NCI-H146 treated with DMSO at 0.1 percent for 48 hours (cell line): Measurements from ENCODE around the gene TMEM88.
"Not testable (repeated sequence)": the region's sequence is repeated elsewhere in the genome, so short reads cannot be mapped to it uniquely, and the experiment has no call there.

ENCODE experiments used
- DNase-seq: peaks from one replicate; lab custom pipeline; 2025; ENCODE audit not compliant: unreplicated experiment; lab: John Stamatoyannopoulos, UW

The TMEM88 gene, protein sequence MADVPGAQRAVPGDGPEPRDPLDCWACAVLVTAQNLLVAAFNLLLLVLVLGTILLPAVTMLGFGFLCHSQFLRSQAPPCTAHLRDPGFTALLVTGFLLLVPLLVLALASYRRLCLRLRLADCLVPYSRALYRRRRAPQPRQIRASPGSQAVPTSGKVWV

DNA sequence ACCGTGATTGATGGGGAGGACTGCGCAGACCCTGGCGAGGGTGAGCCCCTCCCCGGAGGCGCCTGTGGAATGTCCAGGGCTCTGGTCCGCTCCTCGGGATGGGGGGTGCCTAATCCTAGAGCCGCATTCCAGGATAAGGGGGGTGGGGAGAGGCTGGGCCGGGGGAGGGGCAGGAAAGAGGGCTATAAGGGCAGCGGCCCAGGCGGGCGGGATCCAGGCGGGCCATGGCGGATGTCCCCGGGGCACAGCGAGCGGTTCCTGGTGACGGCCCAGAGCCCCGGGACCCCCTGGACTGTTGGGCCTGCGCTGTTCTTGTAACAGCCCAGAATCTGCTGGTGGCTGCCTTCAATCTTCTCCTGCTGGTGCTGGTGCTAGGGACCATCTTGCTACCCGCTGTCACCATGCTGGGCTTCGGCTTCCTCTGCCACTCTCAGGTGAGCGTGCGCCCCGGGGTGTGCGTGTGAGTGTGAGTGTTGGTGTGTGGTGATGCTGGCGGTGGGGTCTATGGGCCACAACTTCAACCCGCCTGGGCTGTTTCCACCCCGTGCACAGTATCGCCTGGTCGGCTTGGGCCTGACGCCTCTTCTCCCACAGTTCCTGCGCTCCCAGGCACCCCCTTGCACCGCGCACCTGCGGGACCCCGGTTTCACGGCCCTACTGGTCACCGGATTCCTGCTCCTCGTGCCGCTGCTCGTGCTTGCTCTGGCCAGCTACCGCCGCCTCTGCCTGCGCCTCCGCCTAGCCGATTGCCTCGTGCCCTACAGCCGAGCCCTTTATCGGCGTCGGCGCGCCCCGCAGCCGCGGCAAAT is at the start of gene TMEM88:
Gene TMEM88, plus strand, starts transcription at position 216 of the 809 bp plus-strand sequence. Its CDS starts 9 bp downstream, at position 225.
- DNase-seq: no peak

DNA sequence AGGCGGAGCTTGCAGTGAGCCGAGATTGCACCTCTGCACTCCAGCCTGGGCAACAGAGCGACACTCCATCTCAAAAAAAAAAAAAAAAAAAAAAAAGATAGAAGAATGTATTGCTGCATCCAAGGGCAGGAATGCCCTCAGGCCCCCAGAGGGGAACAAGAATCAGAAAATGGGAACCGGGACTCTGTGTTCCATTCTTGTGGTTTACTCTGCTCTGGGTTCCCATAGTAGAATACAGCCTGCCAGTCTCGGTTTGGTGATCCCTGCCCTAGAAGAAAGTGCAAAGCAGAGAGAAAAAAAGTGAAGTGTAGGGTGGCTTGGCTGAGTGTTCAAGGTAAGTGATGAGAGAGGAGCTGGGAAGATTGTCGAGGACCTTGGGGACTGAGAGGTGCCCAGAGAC is 48.3 kb upstream of the TMEM88 start:
- no peak for DNase-seq

DNA sequence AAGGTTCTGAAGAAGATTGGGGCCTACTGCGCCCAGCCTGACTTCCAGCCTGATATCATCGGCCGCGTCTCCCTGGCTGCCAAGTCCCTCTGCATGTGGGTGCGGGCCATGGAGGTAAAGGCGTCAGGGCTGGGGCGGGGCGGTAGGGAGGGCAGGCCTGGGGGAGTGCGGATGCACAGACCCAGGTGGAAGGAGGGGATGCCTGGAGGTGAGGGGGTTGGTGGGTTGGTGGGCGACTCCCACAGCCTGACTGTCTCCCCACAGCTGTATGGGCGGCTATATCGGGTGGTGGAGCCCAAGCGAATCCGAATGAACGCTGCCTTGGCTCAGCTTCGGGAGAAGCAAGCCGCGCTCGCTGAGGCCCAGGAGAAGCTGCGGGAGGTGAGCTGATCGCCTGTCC is 47.7 kb upstream of the TMEM88 start:
- DNase-seq: no peak

DNA sequence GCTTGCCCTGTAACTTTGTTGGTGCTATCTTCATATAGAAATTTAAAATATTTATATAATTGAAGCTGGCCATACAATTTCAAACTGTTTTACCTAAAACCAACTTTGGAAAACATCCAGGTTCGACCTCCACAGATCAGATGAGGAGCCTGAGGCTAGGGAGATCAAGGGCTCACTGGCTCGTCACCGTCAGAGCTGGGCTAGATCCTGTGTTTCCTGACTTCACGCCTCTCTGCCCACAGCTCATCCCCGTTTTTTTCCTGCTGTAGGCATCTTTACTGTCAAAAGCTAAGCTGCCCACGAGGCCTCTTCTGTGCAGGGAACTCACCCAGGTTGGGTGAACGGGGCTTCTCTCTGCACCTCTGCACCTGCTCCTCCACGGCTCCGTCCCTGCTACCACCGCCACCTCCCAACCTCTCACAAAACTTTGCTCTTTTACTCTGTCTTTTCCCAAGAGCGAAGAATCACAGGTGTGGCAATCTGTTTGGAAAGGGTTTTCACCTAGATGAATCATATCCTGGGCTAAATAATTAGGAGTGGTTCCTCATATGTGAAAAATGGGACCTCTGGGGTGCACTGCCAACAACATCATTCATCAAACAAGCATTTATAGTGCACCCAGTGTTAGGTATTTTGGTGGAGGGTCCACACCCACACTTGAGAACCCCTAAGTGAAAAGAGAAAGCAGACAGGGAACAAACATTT is 45.6 kb upstream of the TMEM88 start:
- DNase-seq: no peak

DNA sequence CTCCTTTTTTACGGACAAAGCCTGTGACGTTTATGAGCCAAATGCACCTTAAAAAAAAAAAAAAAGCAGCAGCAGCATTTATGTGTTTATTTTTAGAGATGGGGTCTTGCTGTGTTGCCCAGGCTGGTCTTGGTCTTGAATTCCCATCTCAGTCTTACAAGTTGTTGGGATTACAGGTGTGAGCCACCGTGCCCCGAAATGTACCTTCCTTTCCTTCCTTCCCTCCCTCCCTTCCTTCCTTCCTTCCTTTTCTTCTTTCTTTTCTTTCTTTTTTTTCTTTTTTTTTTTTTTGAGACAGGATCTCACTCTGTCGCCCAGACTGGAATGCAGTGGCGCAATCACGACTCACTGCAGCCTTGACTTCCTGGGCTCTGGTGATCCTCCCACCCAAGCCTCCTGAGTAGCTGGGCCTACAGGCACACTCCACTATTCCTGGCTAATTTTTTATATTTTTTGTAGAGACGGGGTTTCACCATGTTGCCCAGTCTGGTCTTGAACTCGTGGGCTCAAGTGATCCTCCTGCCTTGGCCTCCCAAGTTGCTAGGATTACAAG is 45.0 kb upstream of the TMEM88 start:
- DNase-seq: not testable (repeated sequence)

DNA sequence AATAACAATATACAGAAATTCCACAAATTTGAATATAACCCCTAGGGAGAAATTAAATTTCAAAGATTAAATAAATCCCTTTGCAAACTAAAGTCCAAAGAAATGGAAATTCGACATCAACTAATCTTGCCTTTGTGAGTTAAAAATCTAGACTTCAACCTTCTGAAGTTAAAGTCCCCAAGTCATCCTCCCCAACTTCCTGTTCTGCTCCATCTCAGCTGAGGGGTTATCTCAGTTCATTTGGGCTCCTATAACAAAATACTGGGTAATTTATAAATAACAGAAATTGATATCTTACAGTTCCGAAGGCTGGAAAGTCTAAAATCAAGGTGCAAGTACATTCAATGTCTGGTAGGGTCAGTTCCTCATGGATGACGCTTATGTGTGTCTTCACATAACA is 43.6 kb upstream of the TMEM88 start:
- no peak for DNase-seq

DNA sequence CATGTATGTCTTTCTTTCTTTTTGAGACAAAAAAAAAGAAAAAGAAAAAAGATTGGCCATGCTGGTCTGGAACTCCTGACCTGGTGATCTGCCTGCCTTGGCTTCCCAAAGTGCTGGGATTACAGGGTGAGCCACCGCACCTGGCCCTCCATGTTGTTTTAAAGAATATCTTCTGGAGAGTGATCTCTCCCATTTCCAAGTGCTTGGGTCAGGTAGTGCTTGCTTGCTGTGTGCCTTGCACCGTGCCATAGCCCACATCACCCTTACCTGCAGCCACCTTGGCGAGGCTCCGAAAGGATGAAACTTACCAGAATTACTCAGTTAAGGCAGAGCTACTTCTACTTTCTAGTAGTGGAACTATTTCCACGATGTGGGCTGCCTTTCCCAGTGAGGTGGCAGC is 39.9 kb upstream of the TMEM88 start:
- no peak for DNase-seq

DNA sequence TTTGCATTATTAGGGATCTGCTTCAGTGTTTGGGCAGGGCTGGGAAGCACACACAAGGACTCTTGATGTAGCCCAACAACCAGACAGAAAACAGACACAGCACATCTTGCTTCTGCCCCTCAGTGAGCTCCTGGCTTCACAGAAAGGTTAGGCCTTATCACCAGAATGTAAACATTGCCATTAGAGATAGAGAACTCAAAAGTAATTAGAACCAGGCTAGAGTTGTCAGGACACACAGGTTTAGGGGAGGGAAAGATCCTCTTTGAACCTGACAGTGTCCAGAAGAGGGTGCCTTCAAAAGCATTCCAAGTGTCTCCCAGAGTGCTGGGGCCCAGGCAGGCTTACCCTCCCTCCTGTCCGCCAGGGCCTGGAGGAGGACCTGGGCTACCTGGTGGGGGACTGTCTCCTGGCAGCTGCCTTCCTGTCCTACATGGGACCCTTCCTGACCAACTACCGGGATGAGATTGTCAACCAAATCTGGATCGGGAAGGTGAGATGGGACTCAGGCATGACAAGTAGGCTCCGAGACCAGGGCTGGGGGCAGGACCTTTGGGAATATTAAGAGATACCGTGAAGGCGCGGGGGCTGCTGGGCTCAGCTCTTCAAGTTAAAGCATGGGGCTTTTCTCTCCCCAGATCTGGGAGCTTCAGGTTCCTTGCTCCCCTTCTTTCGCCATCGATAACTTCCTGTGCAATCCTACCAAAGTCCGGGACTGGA is 37.8 kb upstream of the TMEM88 start:
- no peak for DNase-seq

DNA sequence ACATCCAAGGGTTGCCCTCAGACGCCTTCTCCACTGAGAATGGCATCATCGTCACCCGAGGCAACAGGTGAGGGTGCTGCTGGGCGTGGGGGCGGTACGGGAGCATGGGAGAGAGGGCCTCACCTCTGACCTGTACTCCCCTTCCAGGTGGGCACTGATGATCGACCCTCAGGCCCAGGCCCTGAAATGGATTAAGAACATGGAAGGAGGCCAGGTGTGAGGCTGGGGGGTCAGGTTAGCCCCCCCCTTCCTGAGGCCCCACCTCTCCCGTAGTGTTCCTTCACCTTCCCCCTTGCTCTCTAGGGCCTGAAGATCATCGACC is 37.3 kb upstream of the TMEM88 start:
- DNase-seq: no peak

DNA sequence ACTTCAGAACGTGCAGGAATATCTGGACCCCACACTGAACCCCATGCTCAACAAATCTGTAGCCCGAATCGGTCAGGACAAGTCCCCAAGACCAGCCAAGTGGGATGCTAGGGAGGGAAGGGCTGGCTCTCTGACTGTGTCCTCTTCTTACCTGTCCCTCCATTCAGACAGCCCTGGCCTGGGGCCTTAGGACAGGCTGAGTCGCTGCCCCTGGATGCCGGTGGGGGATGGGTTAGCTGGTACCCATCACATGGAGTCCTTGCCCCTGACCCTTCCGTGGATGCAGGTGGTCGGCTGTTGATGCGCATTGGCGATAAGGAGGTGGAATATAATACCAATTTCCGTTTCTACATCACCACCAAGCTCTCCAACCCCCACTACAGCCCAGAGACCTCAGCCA is 36.8 kb upstream of the TMEM88 start:
- DNase-seq: no peak

DNA sequence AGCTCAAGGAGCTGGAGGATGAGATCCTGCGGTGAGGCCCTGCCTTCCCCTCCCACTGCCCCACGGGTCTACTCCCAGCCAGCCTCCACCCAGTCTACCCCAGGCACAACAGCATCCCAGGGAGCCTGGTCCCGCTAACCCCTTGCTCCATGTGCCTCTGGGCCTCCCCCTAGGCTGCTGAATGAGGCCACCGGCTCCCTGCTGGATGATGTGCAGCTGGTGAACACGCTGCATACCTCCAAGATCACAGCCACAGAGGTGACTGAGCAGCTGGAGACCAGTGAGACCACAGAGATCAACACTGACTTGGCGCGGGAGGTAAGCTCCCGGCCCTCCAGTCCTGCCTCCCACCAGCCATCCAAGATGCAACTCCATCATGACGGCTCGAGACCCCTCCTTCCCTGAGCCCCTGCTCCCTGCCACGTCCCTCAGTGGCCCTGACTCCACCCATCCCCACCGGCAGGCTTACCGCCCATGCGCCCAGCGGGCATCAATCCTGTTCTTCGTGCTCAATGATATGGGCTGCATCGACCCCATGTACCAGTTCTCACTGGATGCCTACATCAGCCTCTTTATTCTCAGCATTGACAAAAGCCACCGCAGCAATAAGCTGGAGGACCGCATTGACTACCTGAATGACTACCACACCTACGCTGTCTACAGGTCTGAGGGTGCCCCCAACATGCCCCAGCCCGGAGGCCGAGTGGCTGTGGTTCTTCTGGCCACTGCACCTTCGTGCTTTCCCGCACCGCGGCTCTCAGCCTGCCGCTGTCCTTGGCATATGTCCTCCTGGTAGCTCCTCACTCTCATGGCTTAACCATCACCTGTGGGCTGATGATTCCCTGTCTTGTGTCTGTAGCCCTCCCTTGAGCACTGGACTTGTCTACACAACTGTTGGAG is 35.9 kb upstream of the TMEM88 start:
- no peak for DNase-seq

DNA sequence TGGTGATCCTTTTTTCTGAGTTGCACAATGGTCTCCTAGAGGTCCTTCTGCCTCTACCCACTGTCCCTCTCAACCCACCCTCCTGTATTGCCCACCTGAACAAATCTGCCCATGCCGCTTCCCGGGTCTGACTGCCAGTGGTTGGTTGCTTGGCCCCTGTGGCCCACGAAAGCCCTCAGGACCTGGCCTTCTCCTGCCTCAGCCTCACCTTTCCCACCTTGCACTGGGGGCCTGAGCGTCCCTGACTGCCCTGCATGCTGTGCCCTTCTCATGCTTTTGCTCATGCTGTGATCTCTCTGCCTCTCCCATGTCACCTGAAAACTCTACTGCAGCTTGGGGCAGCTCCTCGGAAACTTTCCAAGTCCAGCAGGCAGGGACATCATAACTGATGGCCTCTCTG is 34.6 kb upstream of the TMEM88 start:
- DNase-seq: no peak

DNA sequence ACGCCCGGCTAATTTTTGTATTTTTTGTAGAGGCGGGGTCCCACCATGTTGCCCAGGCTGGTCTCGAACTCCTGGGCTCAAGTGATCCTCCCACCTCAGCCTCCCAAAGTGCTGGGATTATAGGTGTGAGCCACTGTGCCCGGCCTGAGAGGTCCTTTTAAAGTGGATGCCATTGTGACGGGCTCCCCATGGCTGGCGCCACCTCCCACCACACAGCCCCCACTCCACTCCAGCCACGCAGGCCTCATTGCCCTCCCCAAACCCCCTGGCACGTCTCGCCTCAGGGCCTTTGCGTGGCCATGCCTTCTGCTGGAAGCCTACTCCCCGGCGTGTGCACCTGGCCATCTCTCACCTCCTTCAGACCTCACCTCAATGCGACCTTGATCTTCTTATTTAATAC is 32.7 kb upstream of the TMEM88 start:
- no peak for DNase-seq

DNA sequence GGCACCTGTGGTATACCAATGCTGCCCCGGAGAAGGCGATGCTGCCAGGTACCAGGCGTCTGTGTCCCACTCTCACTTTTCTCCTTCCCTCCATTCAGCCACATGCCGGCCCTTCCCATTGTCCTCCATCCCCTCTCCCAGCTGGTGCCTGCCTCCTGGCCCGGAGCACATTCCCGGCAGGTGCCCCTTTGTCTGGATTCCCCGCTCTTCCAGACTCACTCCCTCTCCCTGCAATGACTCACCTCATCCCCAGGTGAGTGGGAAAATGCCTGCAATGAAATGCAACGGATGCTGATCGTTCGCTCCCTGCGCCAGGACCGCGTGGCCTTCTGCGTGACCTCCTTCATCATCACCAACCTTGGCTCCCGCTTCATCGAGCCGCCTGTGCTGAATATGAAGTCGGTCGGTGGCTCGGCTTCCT is 31.3 kb upstream of the TMEM88 start:
- DNase-seq: peak; percentile 61

DNA sequence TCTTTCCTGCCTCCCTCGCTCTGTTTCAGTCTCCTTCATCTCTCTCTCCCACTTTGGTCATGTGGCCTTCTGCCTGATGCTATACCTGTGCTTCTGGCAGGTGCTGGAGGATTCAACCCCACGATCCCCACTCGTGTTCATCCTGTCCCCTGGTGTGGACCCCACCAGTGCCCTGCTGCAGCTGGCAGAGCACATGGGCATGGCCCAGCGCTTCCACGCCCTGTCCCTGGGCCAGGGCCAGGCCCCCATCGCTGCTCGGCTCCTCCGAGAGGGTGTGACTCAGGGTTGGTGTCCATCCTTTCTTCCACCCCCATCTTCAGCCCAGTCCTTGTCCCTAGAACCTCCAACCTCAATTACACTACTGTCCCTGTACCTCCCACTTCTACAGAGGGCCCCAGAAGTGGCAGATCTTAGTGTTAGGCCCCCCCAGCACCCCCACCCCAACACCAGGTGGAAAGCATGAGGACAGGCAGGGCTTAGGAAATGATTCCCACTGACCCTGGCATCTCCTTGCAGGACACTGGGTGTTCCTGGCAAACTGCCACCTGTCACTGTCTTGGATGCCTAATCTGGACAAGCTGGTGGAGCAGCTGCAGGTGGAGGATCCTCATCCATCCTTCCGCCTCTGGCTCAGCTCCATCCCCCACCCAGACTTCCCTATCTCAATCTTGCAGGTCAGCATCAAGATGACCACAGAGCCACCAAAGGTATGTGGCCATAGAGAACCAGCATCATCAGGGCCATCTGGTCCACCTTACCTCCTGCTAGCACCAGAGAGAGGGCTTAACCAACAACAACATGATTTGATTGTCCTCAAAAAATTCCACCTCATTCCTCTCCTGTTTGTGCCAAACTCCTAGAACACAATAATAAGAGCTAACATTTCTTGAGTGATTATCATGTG is 30.6 kb upstream of the TMEM88 start:
- DNase-seq: no peak

DNA sequence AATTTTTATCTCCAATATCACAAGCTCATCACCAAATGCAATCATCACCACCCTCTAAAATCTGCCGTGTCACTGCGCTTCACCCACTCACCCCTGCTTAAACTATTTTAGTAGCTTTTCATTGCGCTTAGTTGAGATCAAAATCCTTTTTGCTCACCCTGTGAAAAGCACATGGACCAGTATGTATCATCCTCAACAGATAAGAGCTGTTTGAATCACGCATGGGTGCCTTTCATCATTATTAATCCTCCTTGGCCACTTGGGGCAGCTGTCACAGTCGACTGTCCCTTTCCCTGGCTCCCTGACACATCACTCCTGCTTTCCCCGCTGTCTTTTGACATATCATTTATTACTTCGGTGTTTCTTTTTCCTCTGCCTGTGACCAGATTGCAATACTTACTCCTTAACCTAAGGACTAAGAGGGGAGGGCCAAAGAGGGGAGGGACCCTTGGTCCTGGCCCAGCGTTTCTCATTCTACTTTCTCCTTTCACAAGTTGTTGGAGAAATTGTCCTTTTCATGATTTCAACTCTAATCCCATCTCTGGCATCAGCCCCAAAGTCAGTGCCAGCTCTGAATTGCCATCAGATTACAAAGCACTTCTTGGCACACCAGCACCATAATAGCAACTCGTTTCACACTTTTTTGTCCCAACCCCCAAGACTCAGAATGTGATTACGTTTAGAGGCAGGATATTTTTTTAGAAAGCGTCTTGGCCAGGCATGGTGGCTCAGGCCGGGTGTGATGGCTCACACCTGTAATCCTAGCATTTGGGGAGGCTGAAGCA is 29.5 kb upstream of the TMEM88 start:
- no peak for DNase-seq

DNA sequence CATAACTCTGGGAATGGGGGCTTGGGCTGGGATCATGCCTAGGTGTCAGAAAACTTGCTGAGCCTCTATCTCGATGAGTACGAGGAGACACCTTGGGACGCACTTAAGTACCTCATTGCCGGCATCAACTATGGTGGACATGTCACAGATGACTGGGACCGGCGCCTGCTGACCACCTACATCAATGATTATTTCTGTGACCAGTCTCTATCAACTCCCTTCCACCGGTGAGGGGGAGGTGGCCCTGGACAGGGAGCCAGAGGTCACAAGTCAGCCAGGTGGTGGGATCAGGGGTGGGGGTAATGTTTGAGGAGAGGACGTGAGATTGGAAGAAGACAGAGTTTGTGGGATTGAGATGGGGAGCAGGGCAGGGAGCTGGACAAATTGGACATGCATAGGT is 24.2 kb upstream of the TMEM88 start:
- no peak for DNase-seq

DNA sequence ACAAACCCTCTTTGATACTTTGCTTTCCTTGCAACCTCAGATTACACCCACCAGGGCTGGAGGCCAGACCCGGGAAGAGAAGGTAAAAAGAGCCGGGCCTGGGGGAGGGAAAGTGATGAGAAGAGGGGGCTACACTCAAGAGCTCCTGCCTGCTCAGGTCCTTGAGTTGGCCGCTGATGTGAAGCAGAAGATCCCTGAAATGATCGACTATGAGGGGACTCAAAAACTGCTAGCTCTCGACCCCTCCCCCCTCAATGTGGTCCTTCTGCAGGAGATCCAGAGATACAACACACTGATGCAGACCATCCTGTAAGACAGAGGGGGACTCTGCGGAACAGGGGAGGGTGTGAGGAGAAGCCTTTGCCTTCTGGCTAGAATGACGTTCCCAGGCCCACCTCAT is 23.6 kb upstream of the TMEM88 start:
- DNase-seq: no peak

DNA sequence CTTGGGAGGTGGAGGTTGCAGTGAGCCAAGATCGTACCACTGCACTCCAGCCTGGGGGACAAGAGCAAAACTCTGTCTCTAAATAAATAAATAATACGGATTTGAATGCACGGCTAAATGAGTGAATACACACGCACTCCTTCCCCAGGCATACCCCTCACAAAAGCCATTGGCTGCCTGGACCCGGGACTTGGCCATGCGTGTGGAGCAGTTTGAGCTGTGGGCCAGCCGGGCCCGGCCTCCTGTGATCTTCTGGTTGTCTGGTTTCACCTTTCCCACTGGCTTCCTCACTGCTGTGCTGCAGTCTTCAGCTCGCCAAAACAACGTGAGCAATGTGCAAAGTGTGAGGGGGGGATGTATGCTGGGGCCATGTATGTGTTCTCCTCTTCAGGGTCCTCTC is 22.4 kb upstream of the TMEM88 start:
- no peak for DNase-seq
